DOHH2 (cell line): Measurements from ENCODE around the gene STRIP1.
A peak's percentile ranks its signal among the peaks of the same experiment; 100 is the strongest.

Experiments
- H3F3A ChIP-seq: fragments of 200-600 bp; sonication (generic), shearing (Covaris generic); 2 replicates; pipeline ENCODE4 v1.6.0; 2016; ENCODE audit warnings: antibody characterized with exemption, mild to moderate bottlenecking; ENCODE audit not compliant: control insufficient read depth, insufficient read depth
- H3K27ac ChIP-seq: fragments of 200-600 bp; sonication (generic); 2 replicates; pipeline ENCODE4 v1.5.1; 2014; ENCODE audit warnings: low read depth, mild to moderate bottlenecking, low read length, moderate library complexity
- H3K27me3 ChIP-seq: fragments of 200-600 bp; sonication (generic); 2 replicates; pipeline ENCODE4 v1.6.1; 2014; ENCODE audit warnings: mild to moderate bottlenecking, low read length, mixed read lengths; ENCODE audit not compliant: control insufficient read depth
- H3K36me3 ChIP-seq: fragments of 200-600 bp; sonication (generic); 2 replicates; pipeline ENCODE4 v1.6.1; 2014; ENCODE audit warnings: mild to moderate bottlenecking, low read length, moderate library complexity, mixed read lengths; ENCODE audit not compliant: control insufficient read depth
- H3K4me1 ChIP-seq: fragments of 200-600 bp; sonication (generic); 2 replicates; pipeline ENCODE4 v1.6.1; 2014; ENCODE audit warnings: mild to moderate bottlenecking, low read length, mixed read lengths; ENCODE audit not compliant: control insufficient read depth
- H3K4me2 ChIP-seq: fragments of 200-600 bp; sonication (generic); 2 replicates; pipeline ENCODE4 v1.6.0; 2014; ENCODE audit warnings: mild to moderate bottlenecking, low read length, moderate library complexity
- H3K4me3 ChIP-seq: fragments of 200-600 bp; sonication (generic); 2 replicates; pipeline ENCODE4 v1.5.1; 2014; ENCODE audit warnings: mild to moderate bottlenecking, low read length, mixed read lengths
- H3K79me2 ChIP-seq: fragments of 200-600 bp; sonication (generic); 2 replicates; pipeline ENCODE4 v1.6.1; 2014; ENCODE audit warnings: mild to moderate bottlenecking, low read length, mixed read lengths; ENCODE audit not compliant: control insufficient read depth
- H3K9me2 ChIP-seq: fragments of 200-600 bp; sonication (generic); replicated peaks from 2 replicates; pipeline ENCODE4 v1.6.1; 2014; ENCODE audit warnings: mild to moderate bottlenecking, low read length, mixed read lengths; ENCODE audit not compliant: control insufficient read depth
- H3K9me3 ChIP-seq: fragments of 200-600 bp; sonication (generic); 2 replicates; pipeline ENCODE4 v1.6.1; 2014; ENCODE audit warnings: antibody characterized with exemption, low read length, mixed read lengths; ENCODE audit not compliant: control insufficient read depth, insufficient read depth
- H4K20me1 ChIP-seq: fragments of 200-600 bp; sonication (generic); 2 replicates; pipeline ENCODE4 v1.6.0; 2014; ENCODE audit warnings: low read depth, mild to moderate bottlenecking, antibody characterized with exemption, low read length, moderate library complexity; ENCODE audit not compliant: control insufficient read depth, insufficient read depth
- EZH2phosphoT487 ChIP-seq: fragments of 200-600 bp; sonication (generic); IDR thresholded peaks from 2 replicates; pipeline ENCODE4 v1.6.1; 2017; ENCODE audit warnings: borderline replicate concordance, mild to moderate bottlenecking, antibody characterized with exemption, low read length, moderate library complexity, mixed read lengths
- TF ChIP-seq, protein P1 (sequence below): fragments of 200-600 bp; sonication (generic); IDR thresholded peaks from one replicate; pipeline ENCODE4 v1.5.1; 2014; ENCODE audit warnings: antibody characterized with exemption, mild to moderate bottlenecking, low read depth, low read length; ENCODE audit not compliant: poor library complexity, severe bottlenecking

STRIP1 gene

DNA sequence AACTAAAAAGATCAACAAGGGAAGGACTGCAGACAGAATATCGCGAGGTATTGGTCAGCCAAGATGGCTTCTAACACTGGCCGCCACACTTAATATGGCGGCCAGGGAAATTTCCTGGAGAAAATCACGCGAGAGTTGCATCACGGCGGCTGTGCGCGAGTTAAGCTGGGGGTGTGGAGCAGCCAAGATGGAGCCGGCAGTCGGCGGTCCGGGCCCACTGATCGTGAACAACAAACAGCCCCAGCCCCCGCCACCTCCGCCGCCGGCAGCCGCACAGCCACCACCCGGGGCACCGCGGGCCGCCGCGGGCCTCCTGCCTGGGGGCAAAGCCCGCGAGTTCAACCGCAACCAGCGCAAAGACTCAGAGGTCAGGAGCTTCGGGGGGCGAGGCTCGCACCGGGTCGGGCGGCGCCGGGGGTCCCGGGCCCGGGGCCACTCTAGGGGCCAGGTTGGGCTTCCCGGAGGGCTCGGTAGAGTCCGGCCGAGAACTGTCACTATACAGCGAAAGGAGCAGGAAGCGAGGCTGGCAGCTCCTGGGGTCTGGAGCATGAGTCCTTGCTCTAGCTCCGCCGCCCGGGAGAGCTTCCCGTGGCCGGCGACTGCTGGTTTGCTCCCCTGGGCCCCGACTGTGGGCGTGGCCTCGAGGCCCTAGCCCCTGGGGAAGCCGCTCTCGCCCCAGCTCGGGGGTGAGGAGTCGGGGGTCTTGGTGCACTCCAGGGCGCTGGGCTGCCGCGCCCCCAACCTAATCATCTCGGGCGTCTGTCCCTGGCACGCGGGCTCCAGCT lies at the start of gene STRIP1:
TSS of gene STRIP1 (plus strand) at position 174 of the 785 bp plus-strand sequence. CDS start at position 188, 14 bp downstream.
- Histone ChIP-seq H3K9me3 (no peaks in the 10 kb centered on the region), H3K36me3 (peaks cover 23% of the 10 kb centered on the region), H3K4me3 (peak within 1 kb of the TSS; percentile 78), H3K27ac (no peak within 1 kb of the TSS), H3K79me2 (peaks cover 23% of the 10 kb centered on the region), H4K20me1 (no peaks in the 10 kb centered on the region), H3K9me2 (no peaks in the 10 kb centered on the region), H3K27me3 (no peaks in the 10 kb centered on the region), H3F3A (no peaks in the 10 kb centered on the region), H3K4me1 (peaks cover 17% of the 10 kb centered on the region), H3K4me2 (peak within 1 kb of the TSS; percentile 72)
- TF ChIP-seq EZH2phosphoT487 = no peak
- TF ChIP-seq, protein P1, sequence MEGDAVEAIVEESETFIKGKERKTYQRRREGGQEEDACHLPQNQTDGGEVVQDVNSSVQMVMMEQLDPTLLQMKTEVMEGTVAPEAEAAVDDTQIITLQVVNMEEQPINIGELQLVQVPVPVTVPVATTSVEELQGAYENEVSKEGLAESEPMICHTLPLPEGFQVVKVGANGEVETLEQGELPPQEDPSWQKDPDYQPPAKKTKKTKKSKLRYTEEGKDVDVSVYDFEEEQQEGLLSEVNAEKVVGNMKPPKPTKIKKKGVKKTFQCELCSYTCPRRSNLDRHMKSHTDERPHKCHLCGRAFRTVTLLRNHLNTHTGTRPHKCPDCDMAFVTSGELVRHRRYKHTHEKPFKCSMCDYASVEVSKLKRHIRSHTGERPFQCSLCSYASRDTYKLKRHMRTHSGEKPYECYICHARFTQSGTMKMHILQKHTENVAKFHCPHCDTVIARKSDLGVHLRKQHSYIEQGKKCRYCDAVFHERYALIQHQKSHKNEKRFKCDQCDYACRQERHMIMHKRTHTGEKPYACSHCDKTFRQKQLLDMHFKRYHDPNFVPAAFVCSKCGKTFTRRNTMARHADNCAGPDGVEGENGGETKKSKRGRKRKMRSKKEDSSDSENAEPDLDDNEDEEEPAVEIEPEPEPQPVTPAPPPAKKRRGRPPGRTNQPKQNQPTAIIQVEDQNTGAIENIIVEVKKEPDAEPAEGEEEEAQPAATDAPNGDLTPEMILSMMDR = no peak

DNA sequence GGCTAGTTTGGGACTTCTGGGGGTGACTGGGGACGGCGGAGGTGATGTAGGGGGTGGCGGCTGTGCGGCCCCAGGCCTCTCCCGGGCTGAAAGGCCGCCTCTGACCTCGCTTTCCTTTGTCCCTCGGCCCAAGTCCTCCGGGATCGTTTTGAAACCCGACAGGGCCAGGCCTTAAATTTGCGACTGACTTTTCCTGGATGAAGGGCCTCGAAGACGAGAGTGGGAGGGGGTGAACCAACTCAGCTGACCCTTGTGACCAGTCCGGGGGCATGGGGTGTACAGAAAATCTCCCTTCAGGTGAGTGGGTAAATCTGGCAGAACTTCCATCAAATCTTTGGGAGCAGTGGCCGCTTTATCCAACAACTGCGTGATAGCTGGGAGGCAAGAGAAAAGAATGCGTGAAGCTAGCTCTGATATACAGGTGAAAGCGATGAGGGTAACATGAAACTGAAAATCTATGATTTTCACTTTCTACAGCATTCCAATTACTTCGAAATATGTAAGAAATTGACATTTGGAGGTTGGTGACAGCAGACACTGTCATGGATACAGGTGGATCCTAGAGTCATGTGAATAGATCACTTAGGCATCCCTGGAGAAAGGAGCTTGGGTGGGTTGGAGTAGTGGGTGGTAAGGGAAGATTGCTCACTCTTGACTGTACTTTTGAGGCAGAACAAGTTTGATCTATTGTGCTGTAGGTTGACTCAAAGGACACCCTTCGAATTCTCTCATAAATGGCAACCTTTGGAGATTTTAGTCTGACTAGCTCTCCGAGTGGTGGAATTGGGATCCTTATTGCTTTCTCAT lies 49.0 kb upstream of the STRIP1 start:
- TF ChIP-seq EZH2phosphoT487 = no peak
- TF ChIP-seq, protein P1 = no peak

DNA sequence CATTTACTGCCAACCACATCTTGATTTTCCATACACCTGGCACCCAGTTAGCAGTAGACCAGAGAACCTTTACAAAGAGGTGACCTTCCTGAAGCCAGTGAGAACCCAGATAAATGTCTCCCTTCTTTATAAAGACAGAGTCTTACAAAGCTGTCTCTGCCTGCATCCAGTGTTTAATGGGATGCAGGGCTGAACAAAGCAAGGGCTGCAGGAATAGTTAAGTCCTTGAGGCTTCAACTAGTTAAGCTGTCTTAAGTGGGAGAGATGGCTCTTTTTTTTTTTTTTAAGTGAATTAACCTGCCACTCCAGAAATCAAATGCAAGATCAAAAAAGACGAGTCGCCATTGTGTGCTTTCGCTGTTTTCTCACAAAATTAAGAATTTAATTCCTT lies 48.4 kb upstream of the STRIP1 start:
- Histone ChIP-seq H3K27me3 (no peaks in the 10 kb centered on the region; the same call in 1 of the 2 replicates), H3K79me2 (peaks cover 54% of the 10 kb centered on the region), H3K36me3 (peaks cover 17% of the 10 kb centered on the region), H3K4me1 (peaks cover 37% of the 10 kb centered on the region), H3F3A (no peaks in the 10 kb centered on the region), H4K20me1 (0 out of 2 replicates have a peak, but pooled peaks cover 8% of the 10 kb centered on the region), H3K4me2 (peak overlapping the region; percentile 92), H3K27ac (no peak overlapping the region), H3K9me3 (no peaks in the 10 kb centered on the region), H3K4me3 (peak overlapping the region; percentile 91), H3K9me2 (no peaks in the 10 kb centered on the region)
- TF ChIP-seq, protein P1 = no peak
- no peak for TF ChIP-seq EZH2phosphoT487

More for the DNA sequence above, 49.0 kb upstream of the STRIP1 start:
- no peaks in the 10 kb centered on the region for H3K9me2 ChIP-seq
- H3K27me3 ChIP-seq = no peaks in the 10 kb centered on the region; the same call in 1 of the 2 replicates
- peak overlapping the region; percentile 92 for H3K4me2 ChIP-seq
- H3K36me3 ChIP-seq = peaks cover 17% of the 10 kb centered on the region
- H3K27ac ChIP-seq = no peak overlapping the region
- H4K20me1 ChIP-seq = 0 out of 2 replicates have a peak, but pooled peaks cover 8% of the 10 kb centered on the region
- peaks cover 37% of the 10 kb centered on the region for H3K4me1 ChIP-seq
- peaks cover 49% of the 10 kb centered on the region for H3K79me2 ChIP-seq
- peak overlapping the region; percentile 91 for H3K4me3 ChIP-seq
- no peaks in the 10 kb centered on the region for H3F3A ChIP-seq
- no peaks in the 10 kb centered on the region for H3K9me3 ChIP-seq
